Duodenal mucosa (tissue), 2 donors: Measurements from ENCODE around the gene PRDX2.

Source experiments
- H3K27ac ChIP-seq: one replicate; pipeline ENCODE4 v1.7.0; 2013; ENCODE audit warnings: low read depth, low read length
- H3K27me3 ChIP-seq, 2 donors: one replicate each; pipeline ENCODE4 v1.7.0; 2013; ENCODE audit warnings: low read length in 2 of 2, control low read depth in 1 of 2; ENCODE audit not compliant: insufficient read depth in 2 of 2, control insufficient read depth in 1 of 2
- H3K36me3 ChIP-seq, 2 donors: one replicate each; pipeline ENCODE4 v1.7.0; 2013; ENCODE audit warnings: low read length in 2 of 2, control low read depth in 1 of 2; ENCODE audit not compliant: insufficient read depth in 2 of 2, control insufficient read depth in 1 of 2
- H3K4me1 ChIP-seq, 2 donors: one replicate each; pipeline ENCODE4 v1.7.0; 2013; ENCODE audit warnings: low read length in 2 of 2, control low read depth in 1 of 2; ENCODE audit not compliant: insufficient read depth in 2 of 2, control insufficient read depth in 1 of 2
- H3K4me3 ChIP-seq, 2 donors: one replicate each; pipeline ENCODE4 v1.7.0; 2013; ENCODE audit warnings: low read length in 2 of 2, low read depth in 1 of 2
- H3K9ac ChIP-seq, 2 donors: one replicate each; pipeline ENCODE4 v1.7.0; 2013; ENCODE audit warnings: low read length in 2 of 2, low read depth in 1 of 2
- H3K9me3 ChIP-seq, 2 donors: one replicate each; pipeline ENCODE4 v1.7.0; 2013; ENCODE audit warnings: low read length in 2 of 2, control low read depth in 1 of 2; ENCODE audit not compliant: control insufficient read depth in 1 of 2

The PRDX2 gene

GRCh38 chr19:12752056-12752781 is 49.4 kb downstream of the PRDX2 start:
- Histone ChIP-seq H3K36me3 (peaks cover 11% of the 10 kb centered on the region in 2 donors), H3K4me3 (no peak overlapping the region), H3K9ac (no peak overlapping the region), H3K9me3 (peaks cover 4 to 5% of the 10 kb centered on the region in 2 donors), H3K4me1 (no peaks in the 10 kb centered on the region), H3K27ac (no peak overlapping the region), H3K27me3 (peaks cover 6 to 23% of the 10 kb centered on the region in 2 donors)

DNA sequence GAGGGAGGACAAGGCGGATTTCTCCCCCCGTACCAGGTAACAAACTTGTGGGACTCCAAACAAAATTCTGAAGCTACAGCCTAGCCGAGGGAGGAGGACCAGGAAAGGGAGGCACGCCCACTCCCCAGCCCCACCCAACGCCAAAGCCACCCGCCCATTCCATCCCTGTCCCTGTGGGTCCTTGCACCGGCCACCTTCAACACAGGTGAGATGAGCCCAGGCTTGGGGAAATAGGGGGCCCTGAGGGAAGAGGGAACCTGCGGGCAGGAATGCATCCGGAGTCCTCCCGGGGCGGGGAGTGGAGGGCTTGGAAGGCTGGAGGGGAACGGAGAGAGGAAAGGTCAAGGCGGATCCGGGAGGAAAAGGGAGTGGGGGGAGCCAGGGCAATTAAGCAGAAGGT is 50.0 kb downstream of the PRDX2 start, which contains the start of gene BEST2:
Gene BEST2, plus strand, starts transcription at position 157 of the 400 bp plus-strand sequence. CDS start 802 bp downstream, outside the sequence.
- Histone ChIP-seq H3K27ac (no peak within 1 kb of the TSS), H3K4me3 (no peak within 1 kb of the TSS), H3K9ac (no peak within 1 kb of the TSS), H3K4me1 (no peaks in the 10 kb centered on the region), H3K27me3 (peaks cover 6 to 23% of the 10 kb centered on the region in 2 donors), H3K36me3 (peaks cover 14 to 15% of the 10 kb centered on the region in 2 donors), H3K9me3 (peaks cover 4 to 8% of the 10 kb centered on the region in 2 donors)

DNA sequence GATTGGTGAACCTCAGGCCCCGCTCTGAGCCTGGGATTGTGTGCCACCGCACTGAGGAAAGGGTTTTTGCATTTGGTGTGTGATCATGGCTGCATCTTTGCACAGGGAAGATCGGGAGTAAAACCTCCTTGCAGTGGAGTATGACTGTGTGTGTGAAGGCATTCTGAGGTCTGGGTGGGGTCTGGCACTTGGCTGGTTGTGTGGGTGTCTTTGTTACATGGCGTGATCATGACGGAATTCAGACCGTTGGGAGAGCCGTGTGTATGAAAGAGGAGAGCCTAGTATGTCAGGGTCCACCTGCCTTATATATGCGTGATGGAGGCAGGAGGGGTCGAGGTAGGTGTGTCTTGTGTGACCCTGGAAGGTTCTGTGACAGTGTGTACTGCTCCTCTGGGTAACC is 50.7 kb downstream of the PRDX2 start:
- Histone ChIP-seq H3K4me3 (no peak overlapping the region), H3K9ac (no peak overlapping the region), H3K27me3 (peaks cover 6 to 23% of the 10 kb centered on the region in 2 donors)

GRCh38 chr19:12749938-12750521 is 51.6 kb downstream of the PRDX2 start:
- no peak overlapping the region for H3K27ac ChIP-seq
- H3K4me3 ChIP-seq: no peak overlapping the region
- H3K27me3 ChIP-seq: peaks cover 6 to 23% of the 10 kb centered on the region in 2 donors
- H3K4me1 ChIP-seq: no peaks in the 10 kb centered on the region
- peaks cover 4 to 8% of the 10 kb centered on the region in 2 donors for H3K9me3 ChIP-seq
- H3K9ac ChIP-seq: no peak overlapping the region
- peaks cover 18 to 28% of the 10 kb centered on the region in 2 donors for H3K36me3 ChIP-seq

More for the DNA sequence above, 50.7 kb downstream of the PRDX2 start:
- peaks cover 4 to 8% of the 10 kb centered on the region in 2 donors for H3K9me3 ChIP-seq
- no peaks in the 10 kb centered on the region for H3K4me1 ChIP-seq
- H3K36me3 ChIP-seq: peaks cover 15 to 20% of the 10 kb centered on the region in 2 donors
- H3K27ac ChIP-seq: no peak overlapping the region

GRCh38 chr19:12748489-12748888 is 53.1 kb downstream of the PRDX2 start:
- H3K27ac ChIP-seq: no peak overlapping the region
- H3K27me3 ChIP-seq: peaks cover 6 to 23% of the 10 kb centered on the region in 2 donors
- H3K4me1 ChIP-seq: no peaks in the 10 kb centered on the region
- peaks cover 18 to 31% of the 10 kb centered on the region in 2 donors for H3K36me3 ChIP-seq
- no peak overlapping the region for H3K4me3 ChIP-seq
- H3K9me3 ChIP-seq: peaks cover 4 to 8% of the 10 kb centered on the region in 2 donors
- no peak overlapping the region for H3K9ac ChIP-seq
